Endothelial cell (in vitro differentiated cells): ENCODE data around the gene SRSF10. TPM values are rescaled to one million over a fixed set of nuclear protein-coding genes. Genes with fewer than 3 reads are reported as not detected.

Experiments
- DNase-seq: peaks from one replicate; pipeline ENCODE4 v3.0.0; 2021; ENCODE audit warnings: low spot score
- H3K27ac Mint-ChIP-seq: one replicate; pipeline ENCODE4 v1.8.0; 2021; ENCODE audit warnings: mixed read lengths, inconsistent platforms; ENCODE audit not compliant: unreplicated experiment
- H3K27me3 Mint-ChIP-seq: one replicate; pipeline ENCODE4 v1.8.0; 2021; ENCODE audit warnings: mild to moderate bottlenecking, moderate library complexity, mixed read lengths, inconsistent platforms; ENCODE audit not compliant: unreplicated experiment
- H3K36me3 Mint-ChIP-seq: one replicate; pipeline ENCODE4 v1.8.0; 2021; ENCODE audit warnings: mild to moderate bottlenecking, low read depth, mixed read lengths, inconsistent platforms; ENCODE audit not compliant: unreplicated experiment
- H3K4me1 Mint-ChIP-seq: one replicate; pipeline ENCODE4 v1.8.0; 2021; ENCODE audit warnings: mild to moderate bottlenecking, mixed read lengths, inconsistent platforms; ENCODE audit not compliant: unreplicated experiment
- H3K4me3 Mint-ChIP-seq: one replicate; pipeline ENCODE4 v1.8.0; 2021; ENCODE audit warnings: mild to moderate bottlenecking, mixed read lengths, inconsistent platforms; ENCODE audit not compliant: unreplicated experiment
- H3K9me3 Mint-ChIP-seq: one replicate; pipeline ENCODE4 v1.8.0; 2021; ENCODE audit warnings: mixed read lengths, inconsistent platforms; ENCODE audit not compliant: unreplicated experiment
- CTCF ChIP-seq: fragments of 200-600 bp; sonication (generic); IDR thresholded peaks from one replicate; pipeline ENCODE4 v1.5.0; 2021; ENCODE audit warnings: antibody characterized with exemption; ENCODE audit not compliant: unreplicated experiment
- total RNA-seq: library from RNA; stranded (reverse); fragmentation: NEBNext Ultra II Directional; extraction: Animal tissue kit (Norgen Biotek cat#: 25700); gene quantifications from one replicate; pipeline ENCODE4 v1.2.1, GENCODE V29; 2021; ENCODE audit not compliant: unreplicated experiment

Gene SRSF10
- total RNA-seq, 1 donor from 2014 or later: 101 TPM

- H3K4me1 Mint-ChIP-seq: peaks cover 44% of the 10 kb centered on the region
- no peak for DNase-seq
- H3K36me3 Mint-ChIP-seq: peaks cover 8% of the 10 kb centered on the region
- peak overlapping the region; percentile 45 for H3K4me3 Mint-ChIP-seq
- no peaks in the 10 kb centered on the region for H3K9me3 Mint-ChIP-seq
- peaks cover 9% of the 10 kb centered on the region for H3K27me3 Mint-ChIP-seq
- TF ChIP-seq CTCF: no peak
- H3K27ac Mint-ChIP-seq: peak overlapping the region; percentile 36
Measured at GRCh38 chr1:23957096-23957495, 23.0 kb downstream of the SRSF10 start.

DNA sequence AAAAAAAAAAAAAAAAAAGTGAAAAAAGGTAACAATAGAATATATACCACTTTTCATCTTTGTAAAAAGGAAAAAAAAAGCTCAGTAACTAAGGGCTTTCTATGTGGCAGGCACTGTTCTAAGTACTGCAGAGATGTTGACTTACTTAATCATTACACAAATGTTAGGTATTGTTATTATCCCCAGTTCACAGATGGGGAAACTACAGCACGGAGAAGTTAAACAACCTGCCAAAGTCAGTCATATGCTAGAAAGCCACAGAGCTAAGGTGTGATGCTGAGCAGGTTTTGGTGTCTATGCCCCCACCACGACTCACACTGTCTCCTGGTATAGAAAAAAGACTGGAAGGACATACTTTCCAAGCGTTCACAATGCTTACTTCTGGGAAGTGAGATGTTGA is 27.1 kb downstream of the SRSF10 start:
- TF ChIP-seq CTCF: no peak
- H3K27me3 Mint-ChIP-seq: peaks cover 7% of the 10 kb centered on the region
- H3K4me1 Mint-ChIP-seq: peaks cover 30% of the 10 kb centered on the region
- no peak overlapping the region for H3K27ac Mint-ChIP-seq
- no peak overlapping the region for H3K4me3 Mint-ChIP-seq
- no peak for DNase-seq
- H3K9me3 Mint-ChIP-seq: no peaks in the 10 kb centered on the region
- no peaks in the 10 kb centered on the region for H3K36me3 Mint-ChIP-seq

- Mint-ChIP-seq H3K36me3 (no peaks in the 10 kb centered on the region), H3K27ac (no peak overlapping the region), H3K27me3 (peaks cover 4% of the 10 kb centered on the region), H3K9me3 (no peaks in the 10 kb centered on the region), H3K4me1 (no peaks in the 10 kb centered on the region), H3K4me3 (no peak overlapping the region)
- TF ChIP-seq CTCF: no peak
- DNase-seq: no peak
Measured at GRCh38 chr1:23947366-23947765, 32.8 kb downstream of the SRSF10 start.

DNA sequence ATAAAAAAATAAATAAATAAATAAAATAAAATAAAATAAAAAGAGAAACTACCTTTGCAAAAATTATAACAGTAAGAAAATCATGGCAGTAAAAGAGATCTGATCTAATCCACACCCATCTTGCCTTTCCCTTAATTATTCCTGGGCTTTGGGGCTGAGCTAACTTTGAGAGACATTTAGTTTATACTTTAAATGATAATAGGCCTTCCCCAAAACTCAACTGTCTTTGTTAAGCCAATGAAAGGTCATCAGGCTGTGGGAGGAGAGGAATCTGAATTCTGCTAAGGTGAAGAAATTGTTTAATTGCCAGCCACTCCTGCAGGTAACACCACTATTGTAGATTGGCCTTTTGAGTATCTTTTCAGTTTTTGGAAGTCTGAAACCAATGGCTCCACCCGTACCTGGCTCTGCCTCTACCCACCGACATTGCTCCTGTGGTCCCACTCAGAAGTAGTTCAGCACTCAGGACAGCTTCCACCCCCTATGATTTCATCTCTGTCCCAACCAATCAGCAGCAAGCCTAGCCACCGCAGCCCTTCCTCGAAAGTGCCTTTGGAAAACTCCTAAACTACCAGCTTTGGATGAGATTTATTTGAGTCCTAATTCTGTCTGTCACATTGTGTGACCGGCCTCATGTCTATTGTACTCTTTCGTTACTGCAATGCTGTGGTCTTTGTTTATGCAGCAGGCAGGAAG is 43.5 kb downstream of the SRSF10 start:
- H3K4me1 Mint-ChIP-seq: peaks cover 4% of the 10 kb centered on the region
- H3K4me3 Mint-ChIP-seq: no peak overlapping the region
- H3K27me3 Mint-ChIP-seq: peaks cover 5% of the 10 kb centered on the region
- DNase-seq: no peak
- no peak for TF ChIP-seq CTCF
- no peaks in the 10 kb centered on the region for H3K9me3 Mint-ChIP-seq
- H3K27ac Mint-ChIP-seq: no peak overlapping the region
- H3K36me3 Mint-ChIP-seq: no peaks in the 10 kb centered on the region

DNA sequence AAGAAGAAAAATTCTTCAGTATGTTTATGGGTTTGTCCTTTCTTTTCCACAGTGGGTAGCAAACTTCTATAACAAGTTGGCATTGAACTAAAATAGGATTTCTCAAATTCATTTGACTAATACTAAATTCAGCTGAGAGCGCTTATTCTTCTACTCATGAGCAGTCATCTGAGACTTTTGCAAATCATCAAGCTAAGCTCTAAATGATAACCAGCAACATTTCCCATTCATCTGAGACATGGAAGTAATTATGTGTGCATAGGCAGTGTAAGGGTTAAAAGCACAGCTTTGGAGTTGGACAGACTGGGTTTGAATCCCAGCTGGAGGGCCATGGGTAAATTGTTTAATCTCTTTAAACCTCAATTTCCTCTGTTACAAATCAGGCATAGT is 48.6 kb downstream of the SRSF10 start:
- DNase-seq: no peak
- H3K4me1 Mint-ChIP-seq: peaks cover 3% of the 10 kb centered on the region
- H3K36me3 Mint-ChIP-seq: no peaks in the 10 kb centered on the region
- no peaks in the 10 kb centered on the region for H3K27me3 Mint-ChIP-seq
- no peak overlapping the region for H3K27ac Mint-ChIP-seq
- TF ChIP-seq CTCF: no peak
- no peaks in the 10 kb centered on the region for H3K9me3 Mint-ChIP-seq
- no peak overlapping the region for H3K4me3 Mint-ChIP-seq
